GM19035 (cell line): Measurements from ENCODE around the gene DCUN1D4.
"Not testable (repeated sequence)": the region's sequence is repeated elsewhere in the genome, so short reads cannot be mapped to it uniquely, and the experiment has no call there.

ENCODE experiments used
- ATAC-seq: cut with Tn5 transposase; IDR thresholded peaks from one replicate; pipeline ENCODE4 v1.9.1; 2021; ENCODE audit not compliant: unreplicated experiment

Gene DCUN1D4

DNA sequence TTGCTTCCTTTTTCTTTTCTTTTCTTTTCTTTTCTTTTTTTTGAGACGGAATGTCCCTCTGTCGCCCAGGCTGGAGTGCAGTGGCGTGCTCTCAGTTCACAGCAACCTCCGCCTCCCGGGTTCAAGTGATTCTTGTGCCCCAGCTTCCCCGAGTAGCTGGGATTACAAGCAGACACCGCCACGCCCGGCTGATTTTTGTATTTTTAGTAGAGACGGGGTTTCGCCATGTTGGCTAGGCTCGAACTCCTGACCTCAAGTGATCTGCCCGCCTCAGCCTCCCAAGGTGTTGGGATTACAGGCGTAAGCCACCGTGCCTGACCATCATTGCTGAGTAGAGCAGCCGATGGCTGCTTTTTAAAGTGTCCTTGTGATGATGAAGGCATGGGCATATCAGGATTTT, 50.4 kb downstream of the DCUN1D4 start:
- not testable (repeated sequence) for ATAC-seq

DNA sequence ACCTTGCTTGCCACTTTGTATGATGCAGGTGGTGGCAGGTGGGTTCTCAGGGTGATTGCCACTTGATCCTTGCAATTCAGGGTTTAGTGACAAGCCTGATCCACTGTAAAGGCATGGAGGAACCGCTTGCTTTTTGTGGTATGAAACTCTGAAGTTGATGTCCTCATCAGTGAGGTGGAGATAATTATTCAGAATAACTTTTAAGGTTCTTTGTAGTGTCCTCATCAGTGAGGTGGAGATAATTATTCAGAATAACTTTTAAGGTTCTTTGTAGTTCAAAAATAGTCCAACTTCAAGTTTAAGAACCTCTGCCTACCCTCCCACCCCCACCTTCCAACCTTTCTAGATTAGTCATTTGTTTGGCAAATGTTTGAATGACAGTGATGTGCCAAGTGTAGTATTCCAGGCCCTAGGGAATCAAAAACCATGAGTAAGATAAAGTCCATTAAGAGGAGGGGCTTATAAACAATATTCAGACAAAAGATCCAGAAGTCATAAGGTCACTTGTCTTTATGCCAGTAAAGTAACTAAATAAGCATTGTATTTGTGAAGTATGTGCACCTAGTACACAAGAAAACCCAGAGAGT, 51.2 kb downstream of the DCUN1D4 start:
- no peak for ATAC-seq

DNA sequence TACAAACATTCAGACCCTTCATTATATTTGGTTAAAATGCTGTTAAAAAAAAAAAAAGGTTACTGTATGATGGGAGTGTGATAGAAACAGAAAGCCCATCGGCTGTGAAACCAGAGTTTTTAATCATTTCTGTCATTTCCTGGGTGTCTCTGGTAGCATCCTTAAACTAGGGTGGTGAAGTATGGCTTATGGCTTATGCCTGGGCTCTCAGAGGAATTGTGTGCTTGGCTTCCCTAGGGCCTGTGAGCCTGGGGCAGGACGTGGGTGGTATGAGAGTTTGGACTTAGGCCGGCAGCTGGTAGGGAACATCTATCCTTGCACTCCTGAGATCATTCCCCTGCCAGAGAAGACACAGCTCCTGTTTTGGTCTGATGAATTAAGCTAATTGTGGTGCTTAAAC, 52.2 kb downstream of the DCUN1D4 start:
- ATAC-seq: no peak

DNA sequence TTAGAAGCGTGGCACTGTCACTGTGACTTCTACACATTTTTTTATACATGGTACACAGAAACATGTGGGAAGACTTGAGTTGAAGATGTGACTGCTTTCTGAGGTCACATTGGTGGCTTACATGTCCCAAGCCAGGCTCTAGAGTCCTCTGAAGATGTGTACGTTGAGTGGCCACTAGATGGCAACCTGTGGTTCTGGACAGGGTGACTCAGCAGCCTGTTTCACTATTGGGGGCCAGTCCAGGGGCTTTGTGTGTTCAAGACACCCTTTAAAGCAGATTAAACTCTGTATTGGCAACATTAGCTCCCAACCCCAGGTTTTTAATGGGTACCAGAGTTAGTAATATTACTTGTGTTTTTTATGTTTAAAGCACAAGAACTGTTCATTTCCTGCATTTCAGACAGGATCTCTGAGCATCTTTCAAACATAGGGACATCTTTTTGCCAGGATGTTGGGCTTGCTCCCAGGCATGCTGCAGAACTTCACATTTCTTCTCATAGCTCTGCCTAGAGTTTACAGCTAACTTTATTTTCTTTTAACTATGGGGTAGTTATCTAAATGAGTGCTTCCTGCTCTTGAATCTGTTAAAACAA, 53.0 kb downstream of the DCUN1D4 start:
- peak; percentile 99 for ATAC-seq

DNA sequence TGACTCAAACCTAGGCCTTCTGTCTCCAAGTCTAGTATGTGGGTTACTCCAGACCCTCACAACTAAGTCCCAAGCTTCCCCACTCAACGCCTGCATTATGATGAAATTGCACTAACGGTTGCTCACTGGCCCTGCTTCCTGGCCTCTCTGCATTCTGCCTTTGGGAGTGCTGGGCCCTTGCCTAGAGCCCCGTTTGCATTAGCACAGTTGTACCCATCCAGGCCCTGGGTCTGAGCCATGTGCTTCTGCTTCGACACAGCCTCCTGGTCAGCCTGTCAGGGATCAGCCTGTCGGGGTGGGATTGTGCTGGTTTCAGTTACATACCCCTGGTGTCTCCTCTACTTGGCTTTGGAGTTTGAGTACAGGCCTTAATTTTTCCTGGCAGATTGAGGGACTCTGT, 58.4 kb downstream of the DCUN1D4 start:
- no peak for ATAC-seq

DNA sequence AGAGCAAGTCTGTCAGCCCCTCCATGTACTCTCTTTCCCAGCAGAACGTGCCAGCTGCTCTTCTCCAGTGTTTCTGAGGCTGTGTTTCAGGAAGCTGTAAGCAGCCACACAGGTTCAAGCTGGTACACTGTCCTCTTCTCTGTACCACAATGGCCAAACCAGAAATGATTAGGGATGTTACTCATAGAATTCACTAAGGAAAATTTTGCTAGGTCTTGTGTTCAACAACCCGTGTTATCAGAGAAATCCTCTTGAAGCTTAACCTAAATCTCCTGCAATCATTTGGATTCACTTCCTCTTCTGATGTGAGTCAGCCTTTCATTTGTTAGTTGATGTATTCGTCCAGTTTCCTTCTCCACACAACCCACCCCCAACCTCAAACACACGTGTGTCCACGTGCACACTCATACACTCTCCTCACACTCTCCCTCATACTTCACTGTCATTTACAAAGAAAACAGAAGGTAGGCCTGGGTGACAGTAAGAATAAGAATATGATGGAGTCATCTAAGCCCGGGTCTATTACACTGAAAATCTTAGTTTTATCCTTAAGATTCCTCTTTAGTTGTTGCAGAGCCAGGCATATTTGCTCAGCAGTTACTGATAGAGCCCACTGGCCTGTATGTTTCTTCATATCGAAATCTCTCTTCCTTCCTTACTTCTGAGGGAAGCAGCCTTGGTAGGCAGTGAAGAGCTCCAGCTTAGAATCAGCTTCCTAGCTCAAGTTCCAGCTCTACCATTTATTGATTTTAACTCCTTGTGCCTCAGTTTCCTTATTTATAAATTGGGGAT, 63.4 kb downstream of the DCUN1D4 start:
- peak; percentile 96 for ATAC-seq

DNA sequence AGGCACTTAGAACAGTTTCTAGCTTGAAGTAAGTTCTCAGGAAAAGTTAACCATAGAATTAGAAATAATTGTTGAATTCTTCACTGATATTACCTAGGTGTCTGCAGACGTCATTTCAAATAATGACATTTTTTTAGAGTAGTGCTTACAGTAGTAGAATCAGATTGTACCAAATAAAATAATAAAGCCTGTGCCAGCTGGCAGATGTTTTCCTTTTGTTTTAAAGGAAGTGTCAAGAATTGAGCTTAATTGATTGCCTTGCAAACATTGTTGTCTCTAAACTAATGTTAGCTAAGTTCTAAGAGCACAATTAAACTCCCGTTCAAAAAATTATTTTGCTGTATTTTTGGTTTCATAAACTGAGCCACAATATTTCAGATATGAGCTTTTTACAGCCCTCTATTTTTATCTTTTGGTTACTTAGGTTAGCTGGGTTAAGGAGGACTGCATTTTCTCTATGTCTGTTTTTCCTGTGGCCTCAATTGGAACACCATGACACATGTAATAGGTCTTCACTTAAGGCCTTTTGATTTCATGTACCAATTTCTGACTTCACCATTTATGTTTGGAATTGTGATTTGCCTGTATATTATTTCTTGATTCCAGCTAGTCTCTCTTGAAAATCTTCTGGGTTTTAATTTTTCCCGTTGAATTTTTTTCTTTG, 64.2 kb downstream of the DCUN1D4 start:
- ATAC-seq: no peak

DNA sequence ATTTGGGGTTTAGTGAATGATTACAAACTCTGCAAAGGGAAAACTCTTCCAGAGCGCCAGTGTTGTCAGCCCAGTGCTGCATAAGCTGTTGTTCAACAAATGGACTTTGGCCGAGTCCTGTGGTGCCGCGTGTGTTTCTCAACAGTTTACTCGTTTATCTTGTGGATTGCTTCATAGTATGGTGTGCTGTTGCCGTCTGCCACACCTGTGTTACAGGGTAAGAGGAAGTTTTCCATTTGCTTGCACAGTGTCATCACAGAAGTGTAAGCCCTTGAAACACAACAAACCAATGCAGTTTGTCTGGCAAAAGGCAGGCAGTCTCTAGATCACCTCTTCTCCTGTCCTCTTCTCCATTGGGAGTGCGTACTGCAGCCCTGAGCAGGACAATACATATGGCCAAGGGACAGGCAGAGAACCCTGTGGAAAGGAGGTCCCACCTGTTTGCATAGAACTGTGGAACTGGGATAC, 66.3 kb downstream of the DCUN1D4 start:
- ATAC-seq: no peak

DNA sequence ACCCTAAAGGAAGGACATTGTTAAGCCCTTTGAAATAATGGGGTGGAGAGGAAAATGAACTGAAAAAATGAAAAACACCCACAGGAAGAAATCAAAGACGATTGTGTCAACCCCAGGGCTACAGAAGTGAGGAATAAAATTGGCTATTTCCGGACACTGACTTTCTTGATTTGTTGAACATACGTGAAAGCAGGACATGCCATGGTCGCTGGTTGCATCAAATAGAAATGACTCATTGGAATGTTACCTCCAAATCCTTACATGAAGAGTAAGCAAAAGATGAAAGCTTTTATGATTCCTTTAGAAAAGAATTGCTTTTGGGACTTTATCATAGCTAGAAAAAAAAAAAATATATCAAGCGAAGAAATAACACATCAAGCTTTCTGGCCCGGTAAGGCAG, 75.3 kb downstream of the DCUN1D4 start:
- ATAC-seq: no peak

DNA sequence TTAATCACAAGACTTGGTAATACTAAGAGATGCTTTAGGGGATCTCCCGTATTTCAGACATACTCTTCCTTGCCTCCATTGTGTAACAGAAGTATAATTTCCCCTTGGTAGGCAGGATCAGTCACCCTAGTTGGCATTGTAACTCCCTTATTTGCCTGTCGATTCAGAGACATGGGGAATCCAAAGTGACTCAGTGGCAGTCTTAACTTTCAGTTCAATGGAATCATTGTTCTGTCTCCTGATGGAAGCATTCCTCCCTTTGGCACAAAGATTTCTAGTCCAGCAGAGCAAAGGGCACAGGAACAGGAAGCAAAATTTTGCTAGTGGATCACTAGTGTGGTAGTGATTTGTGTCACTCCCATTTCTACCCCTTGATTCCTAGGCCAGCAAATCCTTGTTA, 80.4 kb downstream of the DCUN1D4 start:
- no peak for ATAC-seq

DNA sequence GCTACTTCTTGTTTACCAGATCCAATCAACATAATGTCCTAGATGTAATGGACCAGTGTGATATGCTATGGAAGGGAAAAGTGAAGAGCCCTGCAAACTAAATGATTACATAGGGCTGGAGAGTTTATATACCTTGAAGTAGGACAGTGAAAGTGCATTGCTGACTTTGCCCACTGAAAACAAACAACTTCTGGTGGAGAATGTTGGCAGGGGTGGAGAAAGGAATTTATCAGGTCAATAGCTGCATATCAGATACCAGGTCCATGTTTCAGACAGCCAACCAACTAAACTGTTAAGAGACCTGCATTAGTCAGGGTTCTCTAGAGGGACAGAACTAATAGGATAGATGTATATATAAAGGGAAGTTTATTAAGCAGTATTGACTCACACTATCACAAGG, 82.4 kb downstream of the DCUN1D4 start:
- no peak for ATAC-seq

DNA sequence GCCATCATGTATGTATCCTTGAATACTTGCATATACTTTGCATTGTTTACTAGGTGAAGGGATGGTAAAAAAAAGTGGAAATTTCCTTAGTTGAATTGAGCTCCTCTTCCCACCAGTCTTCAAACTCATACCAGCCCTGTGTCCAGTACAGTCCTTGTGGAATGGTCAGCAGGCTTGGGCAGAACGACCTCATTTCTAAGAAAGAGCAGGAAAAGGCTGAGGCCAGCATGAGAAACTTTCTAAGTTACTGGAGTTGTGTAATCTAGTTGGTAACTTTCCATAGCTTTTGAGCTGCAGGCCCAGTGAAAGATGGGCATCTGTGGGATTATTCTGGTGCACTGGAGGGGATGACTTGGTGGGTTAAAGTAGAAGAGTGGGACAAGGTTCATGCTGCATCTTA, 87.6 kb downstream of the DCUN1D4 start:
- ATAC-seq: no peak

DNA sequence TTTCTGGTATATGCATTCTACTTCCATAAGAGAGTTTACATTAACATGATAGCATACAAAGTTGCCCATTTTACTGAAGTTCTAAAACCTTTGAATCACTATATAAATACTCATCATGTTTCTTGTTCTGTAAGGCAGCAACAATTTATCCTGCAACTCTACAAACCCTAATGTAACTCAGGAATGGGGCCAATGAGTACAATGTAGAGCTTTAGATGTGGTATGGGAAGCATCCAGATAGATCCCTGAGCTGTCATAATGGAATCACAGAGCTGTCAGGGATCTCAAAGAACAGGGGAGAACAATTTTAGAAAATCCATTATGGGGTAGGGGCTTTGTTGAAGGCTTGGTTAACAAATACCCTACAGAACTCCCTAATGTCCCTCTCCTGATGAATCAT, 88.5 kb downstream of the DCUN1D4 start:
- no peak for ATAC-seq

DNA sequence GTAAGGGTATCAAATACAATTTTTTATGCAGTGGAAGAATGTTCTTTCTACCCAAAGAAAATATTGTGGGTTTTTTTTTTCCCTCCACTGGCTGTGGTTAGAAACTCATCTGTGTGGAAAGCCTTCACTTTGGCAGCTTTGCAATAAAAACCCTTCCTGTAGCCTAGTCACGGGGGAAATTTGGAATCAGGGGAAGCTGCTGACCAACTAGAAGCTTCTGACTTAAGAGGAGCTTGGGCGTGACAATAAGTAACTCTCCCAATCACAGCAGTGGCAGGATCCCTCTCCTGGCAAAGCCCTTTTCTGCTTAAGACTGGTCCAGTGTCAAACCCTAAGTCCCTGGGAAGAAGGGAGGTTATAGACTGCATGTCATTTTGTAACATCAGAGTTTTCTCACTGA, 89.3 kb downstream of the DCUN1D4 start:
- no peak for ATAC-seq

DNA sequence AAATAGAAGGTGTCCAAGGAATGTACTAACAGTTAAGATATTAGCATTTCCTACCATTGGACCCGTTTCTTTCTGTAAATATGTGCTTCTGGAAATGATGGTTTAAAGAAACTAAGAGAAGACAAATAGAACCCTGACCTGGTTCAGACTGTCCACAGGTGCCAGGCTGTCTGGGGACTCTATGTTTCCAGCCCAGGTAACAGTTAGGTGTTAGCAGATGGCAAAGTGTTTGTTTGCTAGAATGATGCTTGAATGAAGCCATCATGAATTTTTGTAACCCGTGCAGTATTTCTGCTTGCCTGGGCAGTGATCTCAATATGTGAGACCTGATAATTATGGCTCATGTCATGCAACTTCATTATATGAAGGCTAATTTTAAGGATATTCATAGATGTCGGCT, 89.7 kb downstream of the DCUN1D4 start:
- ATAC-seq: no peak

DNA sequence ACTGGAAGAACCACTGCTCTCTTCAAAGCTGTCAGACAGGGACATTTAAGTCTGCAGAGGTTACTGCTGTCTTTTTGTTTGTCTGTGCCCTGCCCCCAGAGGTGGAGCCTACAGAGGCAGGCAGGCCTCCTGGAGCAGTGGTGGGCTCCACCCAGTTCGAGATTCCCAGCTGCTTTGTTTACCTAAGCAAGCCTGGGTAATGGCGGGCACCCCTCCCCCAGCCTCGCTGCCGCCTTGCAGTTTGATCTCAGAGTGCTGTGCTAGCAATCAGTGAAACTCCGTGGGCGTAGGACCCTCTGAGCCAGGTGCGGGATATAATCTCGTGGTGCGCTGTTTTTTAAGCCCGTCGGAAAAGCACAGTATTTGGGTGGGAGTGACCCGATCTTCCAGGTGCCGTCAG, 97.5 kb downstream of the DCUN1D4 start:
- ATAC-seq: not testable (repeated sequence)

DNA sequence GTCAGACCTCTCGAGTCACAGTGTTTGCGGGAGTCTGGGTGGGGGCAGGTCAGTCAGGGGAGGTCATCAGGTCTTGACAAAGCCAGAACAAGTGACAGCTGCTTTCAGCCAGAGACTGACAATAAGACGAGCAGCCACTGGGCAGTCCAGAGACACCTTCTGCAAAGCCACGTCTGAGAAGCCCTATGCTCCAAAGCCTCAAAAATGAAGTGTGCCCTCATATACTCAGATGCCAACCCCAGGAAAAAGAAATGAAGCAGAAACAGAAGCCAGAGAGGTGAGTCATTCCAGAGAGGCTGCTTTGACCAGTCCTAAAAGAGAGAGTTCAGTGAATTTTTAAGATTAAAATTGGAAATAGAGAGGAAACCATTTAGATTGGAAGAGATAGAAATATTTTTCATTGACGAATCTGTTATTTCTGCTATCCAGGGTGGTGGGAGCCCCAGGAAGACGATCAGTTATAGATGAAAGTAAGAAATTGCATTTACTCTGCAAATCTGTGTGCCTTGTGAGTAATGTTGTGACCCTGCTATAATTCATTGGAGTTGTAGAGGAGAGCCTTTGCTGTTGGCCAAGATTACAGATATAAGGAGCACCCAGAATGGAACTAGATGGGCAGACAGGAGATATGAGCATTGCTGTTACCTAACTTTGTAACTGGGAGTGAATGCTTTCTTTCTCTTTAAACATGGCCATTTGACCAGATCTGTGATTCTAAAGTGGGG, 99.3 kb downstream of the DCUN1D4 start:
- no peak for ATAC-seq

DNA sequence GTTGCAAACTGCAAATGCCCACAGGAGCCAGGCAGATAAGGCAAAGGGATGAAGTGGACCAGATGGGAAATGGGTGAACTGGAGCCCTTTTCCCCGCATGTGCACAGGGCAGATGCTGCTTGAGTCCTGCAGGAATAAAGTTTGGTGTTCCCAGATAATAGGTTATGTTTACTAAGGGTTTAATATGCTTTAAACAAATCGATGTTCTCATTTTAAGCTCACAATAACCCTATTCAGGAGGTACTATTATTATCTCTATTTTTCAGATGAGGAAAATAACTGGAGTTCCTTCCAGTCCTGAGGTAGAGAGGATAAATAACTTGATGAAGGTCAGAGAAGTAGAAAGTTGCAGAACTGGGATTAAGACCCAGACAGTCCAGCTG, 99.9 kb downstream of the DCUN1D4 start:
- no peak for ATAC-seq

DNA sequence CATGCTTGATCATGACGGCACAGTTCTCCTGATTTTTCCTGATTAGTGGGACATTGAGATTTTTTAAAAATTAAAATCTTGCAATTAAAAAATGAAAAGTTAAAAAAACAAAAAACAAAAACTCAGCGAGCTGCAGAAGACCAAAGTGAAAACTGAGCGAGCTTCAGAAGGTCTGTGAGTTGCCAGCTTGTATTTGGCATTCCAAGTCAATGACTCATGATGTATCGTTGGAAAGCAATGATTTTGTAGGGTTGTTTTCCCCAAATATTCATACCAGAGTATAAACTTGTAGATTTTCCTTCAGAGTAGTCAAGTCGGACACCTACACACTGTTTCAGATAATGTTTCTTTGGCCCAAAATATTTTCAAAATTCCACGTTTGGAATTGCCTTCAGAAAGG, 100.3 kb downstream of the DCUN1D4 start:
- no peak for ATAC-seq

DNA sequence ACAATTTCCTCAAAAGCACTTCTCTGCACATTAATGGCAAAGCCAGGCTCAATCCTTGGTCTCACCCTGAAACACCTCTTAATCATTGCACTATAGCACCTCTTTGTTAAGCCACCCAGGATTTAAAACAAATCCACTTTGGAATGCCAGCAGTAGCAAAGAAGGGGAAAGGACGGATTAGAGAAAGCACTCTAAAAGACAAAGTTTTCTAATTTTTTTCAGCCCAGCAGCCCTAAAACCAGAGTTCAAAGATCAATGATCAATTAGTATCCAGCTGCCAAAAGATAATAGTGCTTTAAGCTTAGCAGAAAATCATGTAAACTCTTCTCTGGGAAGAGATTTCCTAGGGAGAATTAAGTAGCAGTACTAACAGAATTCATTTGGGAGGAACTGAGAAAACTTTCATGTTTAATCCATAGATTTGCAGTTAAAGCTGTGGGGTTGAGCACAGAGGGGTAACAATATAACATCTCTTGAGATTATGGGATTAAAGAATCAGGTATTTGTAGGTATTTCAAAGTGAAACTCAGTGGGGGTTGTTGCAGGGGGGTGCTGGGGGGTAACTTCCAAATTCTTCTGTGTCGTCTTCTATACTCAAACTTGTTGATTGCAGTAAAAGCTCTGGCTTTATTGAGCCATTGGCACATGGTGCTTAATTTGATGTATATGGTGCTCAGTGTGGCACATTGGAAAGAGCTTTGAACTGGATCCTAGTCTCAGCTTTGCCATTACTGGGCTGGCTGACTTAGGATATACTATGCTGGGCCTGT, 115.4 kb downstream of the DCUN1D4 start:
- no peak for ATAC-seq
